Daoy (cell line): ENCODE results near the gene ANKRD10. TPM values are rescaled to one million over a fixed set of nuclear protein-coding genes. Genes with fewer than 3 reads are reported as not detected.

ENCODE experiments used
- DNase-seq: peaks from one replicate; pipeline ENCODE4 v3.0.0-alpha.2; 2015; ENCODE audit warnings: low read depth
- total RNA-seq: library from RNA; depleted of rRNA; stranded (reverse); fragments of >200 nt; shearing (Covaris generic); gene quantifications from 2 replicates; pipeline ENCODE4 v1.2.3, GENCODE V29; 2014

Gene ANKRD10
- total RNA-seq, 1 experiment from 2014 or later, result 25.2 TPM

GRCh38 chr13:110885966-110886869 lies 28.7 kb downstream of the ANKRD10 start:
- no peak for DNase-seq

GRCh38 chr13:110885516-110885915 lies 29.4 kb downstream of the ANKRD10 start:
- no peak for DNase-seq

GRCh38 chr13:110884517-110884916 lies 30.4 kb downstream of the ANKRD10 start:
- DNase-seq, result no peak

- DNase-seq, result no peak
These were observed 31.3 kb downstream of the ANKRD10 start for GRCh38 chr13:110883542-110883941.

DNA sequence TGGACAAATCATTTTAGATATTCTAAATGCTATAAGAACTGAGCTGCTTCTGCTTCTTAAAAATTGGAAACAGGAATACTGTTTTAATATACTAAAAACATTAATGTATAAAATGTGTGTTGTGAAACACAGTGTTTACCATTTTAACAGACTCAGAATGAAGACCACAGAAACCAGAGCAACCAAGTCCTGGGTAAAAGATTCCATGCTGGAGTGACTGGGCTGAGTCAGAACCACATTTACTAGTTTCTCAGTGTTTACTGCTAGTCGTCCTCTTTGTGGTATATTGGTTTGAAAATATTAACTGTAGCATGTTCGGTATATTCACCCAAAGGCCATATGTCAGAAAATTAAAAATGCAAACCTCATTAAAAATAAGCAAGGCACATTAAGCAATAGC lies 31.9 kb downstream of the ANKRD10 start:
- no peak for DNase-seq

- no peak for DNase-seq
These were observed 32.8 kb downstream of the ANKRD10 start for GRCh38 chr13:110881839-110882627.

- no peak for DNase-seq
These were observed 34.2 kb downstream of the ANKRD10 start for GRCh38 chr13:110880627-110881026.

- DNase-seq, result no peak
These were observed 35.4 kb downstream of the ANKRD10 start for GRCh38 chr13:110879482-110879881.

- no peak for DNase-seq
These were observed 37.1 kb downstream of the ANKRD10 start for GRCh38 chr13:110877737-110878258.

DNA sequence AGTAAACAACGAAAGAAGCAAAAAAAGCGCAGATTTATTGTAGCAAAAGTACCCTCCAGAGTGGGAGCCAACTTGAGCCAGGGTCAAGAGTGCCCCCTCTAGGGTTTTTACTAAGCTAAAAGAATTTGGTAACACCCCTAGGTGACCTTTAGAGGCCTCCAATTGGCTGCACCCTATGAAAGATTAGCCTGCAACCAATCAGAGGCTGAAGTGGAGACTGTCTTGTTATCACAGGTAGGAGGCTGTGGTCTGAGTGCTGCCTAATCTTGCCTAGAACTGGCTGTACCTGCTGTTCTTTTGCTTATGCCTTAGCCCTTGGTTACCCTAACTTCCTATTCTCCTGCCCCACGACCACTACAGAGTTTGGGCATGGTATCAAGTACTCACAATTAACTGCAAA lies 38.3 kb downstream of the ANKRD10 start:
- no peak for DNase-seq

DNA sequence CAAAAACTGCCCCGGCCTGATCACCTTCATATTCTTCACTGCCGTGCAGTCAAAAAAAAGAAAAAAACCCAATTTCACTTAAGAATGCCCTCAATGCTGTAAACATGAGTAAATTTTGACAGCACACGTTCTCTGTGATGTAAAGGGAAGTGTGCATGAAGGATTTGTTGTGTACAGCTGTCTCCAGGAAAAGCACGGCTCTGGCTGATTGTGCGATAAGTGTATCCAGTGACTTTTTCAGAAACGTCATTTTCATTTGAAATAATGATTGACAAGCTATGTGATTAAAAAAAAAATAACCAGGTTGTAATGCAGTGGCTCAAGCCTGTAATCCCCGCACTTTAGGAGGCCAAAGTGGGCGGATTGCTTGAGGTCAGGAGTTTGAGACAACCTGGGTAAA lies 39.6 kb downstream of the ANKRD10 start:
- no peak for DNase-seq

- peak; percentile 74 for DNase-seq
These were observed 40.3 kb downstream of the ANKRD10 start for GRCh38 chr13:110874508-110874960.

GRCh38 chr13:110873639-110874507 lies 41.0 kb downstream of the ANKRD10 start:
- DNase-seq, result no peak

- no peak for DNase-seq
These were observed 41.9 kb downstream of the ANKRD10 start for GRCh38 chr13:110872768-110873638.

- DNase-seq, result no peak
These were observed 42.7 kb downstream of the ANKRD10 start for GRCh38 chr13:110872034-110872767.

GRCh38 chr13:110869805-110870706 lies 44.8 kb downstream of the ANKRD10 start:
- peak; percentile 98 for DNase-seq

DNA sequence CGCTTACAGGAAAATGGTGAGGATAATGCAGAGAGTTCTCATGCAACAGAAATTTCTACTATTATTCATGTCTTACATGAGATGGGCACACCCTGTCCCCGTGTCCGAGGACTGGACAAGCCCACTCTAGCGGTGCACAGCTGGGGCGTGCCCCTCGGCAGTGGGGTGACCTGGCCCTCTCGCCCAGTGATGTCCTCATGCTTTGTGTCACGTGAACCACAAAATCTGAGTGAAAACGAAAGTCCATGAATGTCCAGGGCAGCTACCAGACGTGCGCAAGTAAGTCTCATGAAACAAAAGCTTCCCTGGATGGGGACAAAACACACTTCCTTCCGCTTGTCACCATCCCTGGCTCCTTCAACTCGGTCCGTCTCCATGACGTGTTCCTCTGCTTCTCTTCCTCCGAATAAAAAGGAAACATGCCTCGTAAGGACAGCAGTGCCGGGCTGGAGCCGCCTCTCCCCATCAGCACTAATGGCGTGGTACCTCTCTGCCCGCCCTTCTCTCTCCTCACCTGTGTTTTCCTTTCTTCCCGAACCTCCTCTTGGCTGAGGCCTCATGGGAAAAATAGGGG lies 45.6 kb downstream of the ANKRD10 start:
- peak; percentile 39 for DNase-seq

GRCh38 chr13:110868720-110869119 lies 46.1 kb downstream of the ANKRD10 start:
- no peak for DNase-seq
